Prostate gland (tissue), 2 donors: ENCODE results near the gene MICAL3.

Source experiments
- POLR2A ChIP-seq: fragments of 450-650 bp; IDR thresholded peaks from one replicate; pipeline ENCODE4 v1.6.1; 2016; ENCODE audit warnings: antibody characterized with exemption, mild to moderate bottlenecking
- POLR2AphosphoS5 ChIP-seq: sonication (generic); formaldehyde crosslinking; IDR thresholded peaks from one replicate; pipeline ENCODE4 v1.6.1; 2017; ENCODE audit warnings: antibody characterized with exemption
- TF ChIP-seq, protein P1 (sequence below), 4 experiments: fragments of 200-600 bp in 2 of 4; fragments of 450-650 bp in 2 of 4; sonication (generic) in 2 of 4; IDR thresholded peaks; 1 replicate in 3 of 4; 2 replicates in 1 of 4; pipeline ENCODE4 v1.5.1; 2016 to 2019; ENCODE audit warnings: antibody characterized with exemption in 4 of 4, mild to moderate bottlenecking in 2 of 4, moderate library complexity in 2 of 4

DNA sequence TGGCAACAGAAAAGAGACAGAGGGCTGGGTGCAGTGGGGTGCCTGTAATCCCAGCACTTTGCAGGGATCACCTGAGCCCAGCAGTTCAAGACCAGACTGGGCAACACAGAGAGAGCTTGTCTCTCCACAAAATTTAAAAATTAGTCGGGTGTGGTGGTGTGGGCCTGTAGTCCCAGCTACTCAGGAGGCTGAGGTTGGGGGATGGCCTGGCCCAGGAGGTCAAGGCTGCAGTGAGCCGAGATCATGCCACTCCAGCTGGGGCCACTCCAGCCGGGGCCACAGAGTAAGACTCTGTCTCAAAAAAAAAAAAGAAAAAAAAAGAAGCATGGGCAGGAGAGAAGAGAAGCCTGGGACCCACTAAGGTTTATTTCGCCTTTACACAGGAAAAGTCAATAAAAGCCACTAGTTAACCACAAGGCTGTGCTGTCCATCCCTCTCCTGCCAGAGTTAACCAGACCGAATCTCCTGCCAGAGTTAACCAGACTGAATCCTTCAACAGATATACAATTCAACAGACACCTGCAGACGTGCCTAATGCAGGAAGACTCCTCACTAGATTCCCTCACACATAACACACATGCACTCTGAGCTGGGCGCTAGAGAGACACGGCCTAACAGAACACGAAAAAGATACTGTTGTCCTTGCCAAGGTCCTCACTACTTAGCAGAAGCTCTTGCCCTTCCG is 29.8 kb downstream of the MICAL3 start:
- TF ChIP-seq, protein P1, sequence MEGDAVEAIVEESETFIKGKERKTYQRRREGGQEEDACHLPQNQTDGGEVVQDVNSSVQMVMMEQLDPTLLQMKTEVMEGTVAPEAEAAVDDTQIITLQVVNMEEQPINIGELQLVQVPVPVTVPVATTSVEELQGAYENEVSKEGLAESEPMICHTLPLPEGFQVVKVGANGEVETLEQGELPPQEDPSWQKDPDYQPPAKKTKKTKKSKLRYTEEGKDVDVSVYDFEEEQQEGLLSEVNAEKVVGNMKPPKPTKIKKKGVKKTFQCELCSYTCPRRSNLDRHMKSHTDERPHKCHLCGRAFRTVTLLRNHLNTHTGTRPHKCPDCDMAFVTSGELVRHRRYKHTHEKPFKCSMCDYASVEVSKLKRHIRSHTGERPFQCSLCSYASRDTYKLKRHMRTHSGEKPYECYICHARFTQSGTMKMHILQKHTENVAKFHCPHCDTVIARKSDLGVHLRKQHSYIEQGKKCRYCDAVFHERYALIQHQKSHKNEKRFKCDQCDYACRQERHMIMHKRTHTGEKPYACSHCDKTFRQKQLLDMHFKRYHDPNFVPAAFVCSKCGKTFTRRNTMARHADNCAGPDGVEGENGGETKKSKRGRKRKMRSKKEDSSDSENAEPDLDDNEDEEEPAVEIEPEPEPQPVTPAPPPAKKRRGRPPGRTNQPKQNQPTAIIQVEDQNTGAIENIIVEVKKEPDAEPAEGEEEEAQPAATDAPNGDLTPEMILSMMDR (IDR thresholded peaks at IDR 0.05), result no peak
- TF ChIP-seq POLR2AphosphoS5 (no peak), POLR2A (no peak)
